Loucy (cell line): ENCODE measurements around the gene DNMBP.

ENCODE experiments used
- H2AFZ ChIP-seq: fragments of 200-600 bp; sonication (generic); 2 replicates; pipeline ENCODE4 v1.6.0; 2016; ENCODE audit warnings: antibody characterized with exemption, mild to moderate bottlenecking, low read length, moderate library complexity
- H3F3A ChIP-seq: fragments of 200-600 bp; 2 replicates; pipeline ENCODE4 v1.6.0; 2016; ENCODE audit warnings: antibody characterized with exemption, low read depth, mild to moderate bottlenecking
- H3K27me3 ChIP-seq: fragments of 200-600 bp; sonication (generic); 2 replicates; pipeline ENCODE4 v1.6.1; 2014; ENCODE audit warnings: low read length, mild to moderate bottlenecking; ENCODE audit not compliant: insufficient read depth, poor library complexity, severe bottlenecking
- H3K36me3 ChIP-seq: fragments of 200-600 bp; sonication (generic); 2 replicates; pipeline ENCODE4 v1.6.1; 2016; ENCODE audit warnings: low read length; ENCODE audit not compliant: insufficient read depth
- H3K4me1 ChIP-seq: fragments of 200-600 bp; sonication (generic); 2 replicates; pipeline ENCODE4 v1.5.1; 2014; ENCODE audit warnings: low read length, mild to moderate bottlenecking; ENCODE audit not compliant: insufficient read depth, poor library complexity, severe bottlenecking
- H3K4me2 ChIP-seq: fragments of 200-600 bp; sonication (generic); 2 replicates; pipeline ENCODE4 v1.6.0; 2014; ENCODE audit warnings: antibody characterized with exemption, low read length, low read depth, mild to moderate bottlenecking; ENCODE audit not compliant: poor library complexity, severe bottlenecking
- H3K4me3 ChIP-seq: fragments of 200-600 bp; sonication (generic); 2 replicates; pipeline ENCODE4 v1.5.1; 2014; ENCODE audit warnings: low read length, mild to moderate bottlenecking, mixed read lengths; ENCODE audit not compliant: poor library complexity, severe bottlenecking
- H3K79me2 ChIP-seq: fragments of 200-600 bp; sonication (generic); 2 replicates; pipeline ENCODE4 v1.6.1; 2014; ENCODE audit warnings: low read length; ENCODE audit not compliant: insufficient read depth
- H3K9ac ChIP-seq: fragments of 200-600 bp; sonication (generic); 2 replicates; pipeline ENCODE4 v1.6.0; 2014; ENCODE audit warnings: mild to moderate bottlenecking, low read depth, low read length, moderate library complexity; ENCODE audit not compliant: poor library complexity, severe bottlenecking
- H3K9me2 ChIP-seq: fragments of 200-600 bp; sonication (generic); replicated peaks from 2 replicates; pipeline ENCODE4 v1.6.1; 2016; ENCODE audit warnings: low read depth, low read length, mixed read lengths
- H3K9me3 ChIP-seq: fragments of 200-600 bp; sonication (generic); 2 replicates; pipeline ENCODE4 v1.6.1; 2014; ENCODE audit warnings: mild to moderate bottlenecking, antibody characterized with exemption, low read length, low read depth; ENCODE audit not compliant: insufficient read depth
- H4K20me1 ChIP-seq: fragments of 200-600 bp; sonication (generic); 2 replicates; pipeline ENCODE4 v1.6.0; 2014; ENCODE audit warnings: antibody characterized with exemption, low read length, mild to moderate bottlenecking; ENCODE audit not compliant: insufficient read depth, poor library complexity, severe bottlenecking
- CTCF ChIP-seq: fragments of 200-600 bp; sonication (generic); conservative IDR thresholded peaks from 2 replicates; pipeline ENCODE4 v1.5.1; 2014; ENCODE audit warnings: mild to moderate bottlenecking, antibody characterized with exemption, low read length
- EZH2phosphoT487 ChIP-seq: fragments of 200-600 bp; IDR thresholded peaks from 2 replicates; pipeline ENCODE4 v1.6.1; 2018; ENCODE audit warnings: antibody characterized with exemption, mild to moderate bottlenecking, moderate library complexity, borderline replicate concordance

The DNMBP gene

GRCh38 chr10:99832439-99832838 lies 177.3 kb downstream of the DNMBP start:
- H3K79me2 ChIP-seq = no peaks in the 10 kb centered on the region
- no peaks in the 10 kb centered on the region for H3K9me3 ChIP-seq
- no peak overlapping the region for H3K9ac ChIP-seq
- no peak overlapping the region for H3K4me3 ChIP-seq
- H3K27me3 ChIP-seq = no peaks in the 10 kb centered on the region
- no peak for TF ChIP-seq EZH2phosphoT487
- TF ChIP-seq CTCF = no peak
- H3K36me3 ChIP-seq = no peaks in the 10 kb centered on the region
- no peaks in the 10 kb centered on the region for H3K9me2 ChIP-seq
- no peaks in the 10 kb centered on the region for H4K20me1 ChIP-seq
- no peaks in the 10 kb centered on the region for H3F3A ChIP-seq
- H2AFZ ChIP-seq = no peak overlapping the region
- peaks cover 4% of the 10 kb centered on the region for H3K4me1 ChIP-seq
- H3K4me2 ChIP-seq = no peak overlapping the region

- no peak overlapping the region for H3K9ac ChIP-seq
- H4K20me1 ChIP-seq = no peaks in the 10 kb centered on the region
- H2AFZ ChIP-seq = no peak overlapping the region
- H3K4me2 ChIP-seq = no peak overlapping the region
- H3K27me3 ChIP-seq = no peaks in the 10 kb centered on the region
- no peaks in the 10 kb centered on the region for H3F3A ChIP-seq
- H3K4me3 ChIP-seq = no peak overlapping the region
- H3K79me2 ChIP-seq = no peaks in the 10 kb centered on the region
- peaks cover 4% of the 10 kb centered on the region for H3K4me1 ChIP-seq
- H3K36me3 ChIP-seq = no peaks in the 10 kb centered on the region
- no peaks in the 10 kb centered on the region for H3K9me2 ChIP-seq
- TF ChIP-seq EZH2phosphoT487 = no peak
- no peaks in the 10 kb centered on the region for H3K9me3 ChIP-seq
Measured at GRCh38 chr10:99828464-99828863, 181.3 kb downstream of the DNMBP start.

GRCh38 chr10:99827936-99828335 lies 181.8 kb downstream of the DNMBP start:
- Histone ChIP-seq H3K4me2 (no peak overlapping the region), H3K79me2 (no peaks in the 10 kb centered on the region), H3K4me3 (no peak overlapping the region), H3K36me3 (no peaks in the 10 kb centered on the region), H3F3A (no peaks in the 10 kb centered on the region), H3K9ac (no peak overlapping the region), H3K4me1 (peaks cover 4% of the 10 kb centered on the region), H2AFZ (no peak overlapping the region), H3K9me2 (no peaks in the 10 kb centered on the region), H3K27me3 (no peaks in the 10 kb centered on the region), H4K20me1 (no peaks in the 10 kb centered on the region), H3K9me3 (no peaks in the 10 kb centered on the region)
- TF ChIP-seq EZH2phosphoT487 (no peak), CTCF (no peak)
